DND-41 (cell line): ENCODE measurements around the gene SLC6A3.

Source experiments
- EZH2 ChIP-seq: IDR thresholded peaks from 3 replicates; pipeline ENCODE4 v1.6.1; 2012; ENCODE audit warnings: borderline replicate concordance, low read depth, mild to moderate bottlenecking, moderate library complexity, low read length, inconsistent platforms; ENCODE audit not compliant: severe bottlenecking
- TF ChIP-seq, protein P1 (sequence below): IDR thresholded peaks from 2 replicates; pipeline ENCODE4 v1.5.1; 2012; ENCODE audit warnings: borderline replicate concordance, low read length, moderate library complexity, mild to moderate bottlenecking; ENCODE audit not compliant: poor library complexity, severe bottlenecking; ENCODE audit errors: extremely low read depth

DNA sequence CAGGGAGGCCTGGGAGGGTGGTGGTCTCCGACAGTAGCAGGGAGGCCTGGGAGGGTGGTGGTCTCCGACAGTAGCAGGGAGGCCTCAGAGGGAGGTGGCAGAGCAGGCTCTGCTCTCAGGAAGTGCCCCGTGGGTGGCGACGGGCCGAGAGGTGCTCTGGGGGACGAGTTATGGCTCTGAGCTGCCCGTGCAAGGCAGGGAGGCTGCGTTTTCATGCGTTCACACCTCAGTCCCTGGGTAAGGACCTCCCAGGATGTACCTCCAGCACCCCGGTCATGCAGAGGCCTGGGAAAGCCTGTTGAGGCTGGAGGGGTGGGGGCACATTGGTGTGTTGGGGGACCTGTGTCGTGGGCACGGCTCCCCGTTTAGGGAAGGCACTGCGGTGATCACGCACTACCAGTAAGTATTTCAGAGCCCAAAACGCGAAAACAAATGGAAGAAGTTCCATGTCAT, 63.0 kb downstream of the SLC6A3 start:
- TF ChIP-seq, protein P1, sequence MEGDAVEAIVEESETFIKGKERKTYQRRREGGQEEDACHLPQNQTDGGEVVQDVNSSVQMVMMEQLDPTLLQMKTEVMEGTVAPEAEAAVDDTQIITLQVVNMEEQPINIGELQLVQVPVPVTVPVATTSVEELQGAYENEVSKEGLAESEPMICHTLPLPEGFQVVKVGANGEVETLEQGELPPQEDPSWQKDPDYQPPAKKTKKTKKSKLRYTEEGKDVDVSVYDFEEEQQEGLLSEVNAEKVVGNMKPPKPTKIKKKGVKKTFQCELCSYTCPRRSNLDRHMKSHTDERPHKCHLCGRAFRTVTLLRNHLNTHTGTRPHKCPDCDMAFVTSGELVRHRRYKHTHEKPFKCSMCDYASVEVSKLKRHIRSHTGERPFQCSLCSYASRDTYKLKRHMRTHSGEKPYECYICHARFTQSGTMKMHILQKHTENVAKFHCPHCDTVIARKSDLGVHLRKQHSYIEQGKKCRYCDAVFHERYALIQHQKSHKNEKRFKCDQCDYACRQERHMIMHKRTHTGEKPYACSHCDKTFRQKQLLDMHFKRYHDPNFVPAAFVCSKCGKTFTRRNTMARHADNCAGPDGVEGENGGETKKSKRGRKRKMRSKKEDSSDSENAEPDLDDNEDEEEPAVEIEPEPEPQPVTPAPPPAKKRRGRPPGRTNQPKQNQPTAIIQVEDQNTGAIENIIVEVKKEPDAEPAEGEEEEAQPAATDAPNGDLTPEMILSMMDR = no peak
- no peak for TF ChIP-seq EZH2
